GM21723 (cell line): ENCODE results near the gene DDX6.
"Not testable (repeated sequence)": the region's sequence is repeated elsewhere in the genome, so short reads cannot be mapped to it uniquely, and the experiment has no call there.

Experiments
- ATAC-seq: cut with Tn5 transposase; IDR thresholded peaks from one replicate; pipeline ENCODE4 v1.9.1; 2021; ENCODE audit warnings: mild to moderate bottlenecking, moderate library complexity; ENCODE audit not compliant: unreplicated experiment

Gene DDX6

DNA sequence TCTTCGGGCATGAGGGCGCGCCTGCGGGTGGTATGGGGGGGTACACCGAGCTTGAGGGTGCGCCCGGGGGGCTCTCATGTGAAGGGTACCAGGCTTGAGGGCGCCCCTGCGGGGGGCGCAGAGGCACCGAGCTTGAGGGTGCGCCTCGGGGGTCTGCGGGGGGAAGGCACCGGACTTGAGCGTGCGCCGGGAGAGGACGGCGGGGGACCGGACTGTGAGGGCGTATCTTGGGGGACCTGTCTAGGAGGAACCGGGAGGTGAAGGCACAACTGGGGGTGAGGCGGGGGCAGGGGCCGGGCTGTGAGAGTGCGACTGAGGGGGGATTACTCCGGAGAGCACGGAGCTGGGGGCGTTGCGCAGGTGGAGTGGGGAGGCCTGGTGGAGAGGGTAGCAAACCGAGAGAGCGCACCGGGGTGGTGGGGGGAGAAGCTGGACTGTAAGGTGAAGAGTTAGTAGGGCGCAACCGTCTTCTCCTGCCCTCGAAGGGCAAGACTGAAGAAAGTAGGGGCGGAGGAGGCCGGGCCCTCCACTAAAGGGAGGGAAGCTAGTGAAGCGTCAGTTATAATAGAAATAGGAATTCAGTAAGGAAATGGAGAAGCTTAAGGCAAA, 1.1 kb upstream of the DDX6 start:
- no peak for ATAC-seq

DNA sequence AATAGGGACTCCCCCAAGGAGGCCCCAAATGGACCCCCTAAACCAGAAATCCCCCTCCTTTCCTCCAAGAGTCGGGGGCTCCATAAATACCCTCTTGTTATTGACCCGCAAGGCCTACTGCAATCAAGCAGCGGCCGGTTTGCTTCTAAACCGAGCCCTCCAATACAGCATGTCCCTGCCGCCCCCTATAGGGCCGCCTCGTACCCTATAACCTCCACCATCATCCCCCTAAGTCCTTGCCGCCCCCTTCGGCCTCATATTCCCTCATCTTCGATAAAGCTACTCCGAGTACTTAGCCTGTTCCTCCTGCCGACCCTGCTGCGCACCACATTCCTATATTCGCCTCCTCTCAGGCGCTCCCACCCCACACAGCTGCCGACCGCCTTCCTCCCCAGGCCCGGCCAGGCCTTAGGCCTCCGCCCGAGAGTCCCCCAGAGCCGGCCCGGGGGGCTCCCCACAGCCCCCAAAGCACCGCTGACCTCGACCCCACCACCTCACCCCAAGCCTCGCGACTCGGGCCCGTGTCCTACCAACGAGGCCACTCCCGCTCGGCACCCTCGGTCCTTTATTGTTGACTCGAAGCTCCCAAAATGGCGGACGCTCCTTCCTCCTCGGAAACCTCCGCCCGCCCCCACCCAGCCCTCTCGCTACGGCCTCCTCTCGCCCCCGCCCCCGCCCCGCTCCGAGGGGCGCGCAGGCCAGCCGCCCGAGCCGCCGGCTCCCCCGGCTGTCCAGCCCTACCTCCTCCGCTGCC, 430 bp downstream of the DDX6 start:
- ATAC-seq: peak; percentile 30

DNA sequence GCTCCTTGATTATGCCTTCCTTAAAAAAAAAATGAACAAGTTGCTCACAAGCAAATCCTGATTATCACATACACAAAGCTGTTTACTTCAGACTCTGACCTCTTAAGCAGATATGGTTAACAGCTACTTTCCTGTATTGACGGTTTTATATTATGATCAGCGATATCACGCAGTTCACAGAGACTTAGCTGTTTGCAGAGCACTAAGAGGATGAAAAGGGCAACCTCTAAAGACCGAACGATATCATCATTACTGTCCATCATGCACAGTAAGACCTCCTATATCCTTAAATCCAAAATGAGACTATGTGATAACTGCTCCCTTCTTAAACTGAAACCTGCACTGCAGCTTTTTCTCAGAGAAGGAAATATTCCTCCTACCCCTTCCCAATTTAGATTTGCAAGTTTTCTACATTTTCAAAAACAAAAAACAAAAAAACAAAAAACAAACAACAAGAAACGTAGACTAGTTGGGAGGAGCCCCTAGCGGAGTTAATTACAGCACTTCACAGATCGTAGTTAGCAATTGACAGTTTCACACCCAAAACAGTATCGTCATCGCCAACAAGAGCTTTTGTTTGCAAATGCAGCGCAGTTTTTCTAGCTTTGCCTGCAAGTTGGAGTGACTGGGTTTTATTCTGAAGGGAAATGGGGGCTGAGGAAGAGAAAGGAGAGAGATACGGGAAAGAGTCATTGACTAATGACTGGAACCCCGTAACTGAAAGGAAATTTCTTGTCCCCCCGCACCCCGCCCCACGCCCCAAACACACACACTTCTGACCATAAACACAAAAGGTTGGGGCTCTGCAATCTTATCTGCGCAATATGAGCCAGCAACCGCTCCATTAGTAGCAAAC, 1.2 kb downstream of the DDX6 start:
- ATAC-seq: no peak

GRCh38 chr11:118786657-118787056, 4.3 kb downstream of the DDX6 start:
- ATAC-seq: no peak

- no peak for ATAC-seq
These were observed 5.6 kb downstream of the DDX6 start for GRCh38 chr11:118785362-118785761.

- no peak for ATAC-seq
These were observed 7.1 kb downstream of the DDX6 start for GRCh38 chr11:118783724-118784495.

- ATAC-seq: not testable (repeated sequence)
These were observed 7.6 kb downstream of the DDX6 start for GRCh38 chr11:118783324-118783723.

- ATAC-seq: no peak
These were observed 12.1 kb downstream of the DDX6 start for GRCh38 chr11:118778898-118779297.

DNA sequence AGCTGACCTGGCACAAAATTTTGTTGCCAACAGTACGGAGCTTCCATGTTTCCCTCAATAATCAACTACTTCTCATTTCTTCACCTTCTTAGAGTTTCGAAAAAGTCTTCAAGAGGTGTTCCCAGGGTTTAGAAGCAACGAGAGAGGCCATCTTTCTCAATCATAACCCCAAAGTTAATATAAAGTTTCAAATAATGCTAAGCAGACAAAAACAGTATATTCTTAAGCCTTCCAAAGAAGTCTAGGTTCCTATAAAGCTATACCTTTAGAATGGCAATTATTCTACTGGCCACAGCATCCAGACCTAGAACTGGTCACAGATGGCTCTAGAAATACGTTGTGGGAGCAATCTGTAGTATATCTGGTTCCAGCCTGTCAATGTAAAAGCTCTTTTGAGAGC, 16.9 kb downstream of the DDX6 start:
- ATAC-seq: no peak

DNA sequence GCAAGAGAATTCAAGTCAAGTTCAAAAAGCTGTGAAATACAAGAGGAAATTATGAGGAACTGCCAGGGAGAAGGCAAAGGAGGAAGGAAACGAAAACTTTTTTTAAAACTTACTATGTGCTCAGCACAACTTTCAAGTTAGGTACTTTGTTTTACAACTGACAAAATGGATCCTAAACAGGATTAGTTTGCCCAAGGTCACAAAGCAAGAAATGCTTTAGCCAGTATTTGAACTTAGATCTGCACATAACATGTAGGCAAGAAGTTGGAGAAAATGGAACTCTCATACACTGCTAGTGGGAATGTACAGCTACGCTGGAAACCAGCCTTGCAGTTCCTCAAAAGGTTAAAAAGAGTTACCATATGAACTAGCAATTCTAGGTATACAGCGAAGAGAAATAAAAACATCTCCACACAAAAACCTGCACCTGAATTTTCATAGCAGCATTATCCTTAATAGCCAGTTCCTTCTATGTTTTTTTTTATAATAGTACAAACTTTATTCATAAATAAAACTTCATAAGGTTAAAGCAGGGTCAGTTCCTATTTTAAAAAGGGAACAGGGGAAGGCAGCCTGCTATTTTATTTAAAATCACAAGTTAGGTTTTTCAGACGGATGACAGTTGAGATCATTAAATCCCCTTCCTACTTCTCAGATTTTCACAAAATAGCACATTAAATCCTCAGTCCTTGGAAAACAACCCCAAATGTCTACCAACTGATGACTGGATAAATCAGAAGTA, 19.2 kb downstream of the DDX6 start:
- no peak for ATAC-seq

DNA sequence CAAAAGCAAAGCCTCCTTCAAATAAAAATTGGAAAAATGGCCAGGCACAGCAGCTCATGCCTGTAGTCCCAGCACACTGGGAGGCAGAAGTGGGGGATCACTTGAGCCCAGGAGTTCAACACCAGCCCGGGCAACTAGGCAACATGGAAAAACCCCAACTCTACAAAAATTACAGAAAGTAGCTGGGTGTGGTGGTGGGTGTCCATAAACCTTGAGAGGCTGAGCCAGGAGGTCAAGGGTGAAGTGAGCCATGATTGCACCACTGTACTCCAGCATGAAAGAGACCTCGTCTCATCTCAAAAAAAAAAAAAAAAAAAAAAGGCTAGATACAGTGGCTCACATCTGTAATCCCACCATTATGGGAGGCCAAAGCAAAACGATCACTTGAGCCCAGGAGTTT, 22.3 kb downstream of the DDX6 start:
- ATAC-seq: no peak

DNA sequence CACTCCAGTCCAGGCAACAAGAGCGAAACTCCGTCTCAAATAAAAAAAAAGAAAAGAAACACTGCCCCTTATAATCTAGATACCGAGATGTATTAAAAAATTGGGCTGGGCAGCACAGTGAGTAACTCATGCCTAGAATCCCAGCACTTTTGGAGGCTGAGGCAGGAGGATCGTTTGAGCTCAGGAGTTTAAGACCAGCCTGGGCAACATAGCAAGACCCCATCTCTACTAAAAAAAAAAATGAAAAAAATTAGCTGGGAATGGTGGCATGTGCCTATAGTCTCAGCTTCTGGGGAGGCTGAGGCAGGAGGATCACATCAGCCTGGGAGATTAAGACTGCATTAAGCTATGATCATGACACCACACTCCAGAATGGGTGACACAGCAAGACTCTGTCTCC, 24.9 kb downstream of the DDX6 start:
- ATAC-seq: no peak

GRCh38 chr11:118765095-118765691, 25.8 kb downstream of the DDX6 start:
- ATAC-seq: not testable (repeated sequence)

GRCh38 chr11:118763041-118763440, 27.9 kb downstream of the DDX6 start:
- ATAC-seq: no peak

DNA sequence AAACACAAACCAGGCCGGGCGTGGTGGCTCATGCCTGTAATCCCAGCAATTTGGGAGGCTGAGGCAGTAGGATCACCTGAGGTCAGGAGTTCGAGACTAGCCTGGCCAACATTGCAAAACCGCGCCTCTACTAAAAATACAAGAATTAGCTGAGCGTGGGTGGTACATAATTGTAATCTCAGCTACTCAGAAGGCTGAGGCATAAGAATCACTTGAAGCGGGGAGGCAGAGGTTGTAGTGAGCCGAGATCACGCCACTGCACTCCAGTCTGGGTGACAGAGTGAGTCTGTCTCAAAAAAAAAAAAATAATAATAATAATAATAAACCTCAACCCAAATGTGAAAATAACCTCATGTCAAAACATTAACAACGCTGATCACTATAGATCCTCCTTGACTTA, 29.0 kb downstream of the DDX6 start:
- not testable (repeated sequence) for ATAC-seq

GRCh38 chr11:118757876-118758399, 33.0 kb downstream of the DDX6 start:
- ATAC-seq: no peak

GRCh38 chr11:118752654-118753053, 38.3 kb downstream of the DDX6 start:
- ATAC-seq: no peak

- no peak for ATAC-seq
These were observed 41.5 kb downstream of the DDX6 start for GRCh38 chr11:118749429-118749828.

DNA sequence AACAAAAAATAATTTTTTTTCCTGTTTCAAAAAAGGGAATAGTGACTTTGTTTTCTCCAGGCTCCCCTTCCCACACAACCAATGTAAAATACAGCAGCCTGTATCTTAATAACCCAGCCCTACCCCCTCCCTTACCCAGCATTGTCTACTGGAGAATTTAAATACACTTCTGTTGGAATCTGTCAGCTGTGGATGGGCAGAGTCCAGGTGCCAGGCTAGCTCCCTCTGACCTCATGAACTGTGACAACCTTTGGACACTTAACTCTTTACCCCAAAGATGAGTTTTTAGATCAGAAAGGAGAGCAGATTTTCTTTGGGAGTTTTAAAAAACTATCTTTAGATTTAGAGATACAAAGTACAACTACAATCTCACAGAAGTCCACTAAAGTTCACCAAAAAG, 42.9 kb downstream of the DDX6 start:
- no peak for ATAC-seq
